ENCODE measurements around the gene ADGRB3.
A peak's percentile ranks its signal among the peaks of the same experiment; 100 is the strongest.

ADGRB3 gene

GRCh38 chr6:68638230-68638900 lies 3.3 kb downstream of the ADGRB3 start:
- peak; percentile 63 for TF ChIP-seq CTCF (IDR thresholded peaks at IDR 0.05; ENCODE audit: low read depth, low read length)
- DNase-seq (ENCODE audit: extremely low read depth, low read depth) = peak; percentile 14

GRCh38 chr6:68639211-68639610 lies 4.1 kb downstream of the ADGRB3 start:
- TF ChIP-seq CTCF (IDR thresholded peaks at IDR 0.05; ENCODE audit: low read depth, low read length) = no peak
- no peak for DNase-seq (ENCODE audit: extremely low read depth, low read depth)

GRCh38 chr6:68639826-68640490 lies 4.9 kb downstream of the ADGRB3 start:
- no peak for DNase-seq (ENCODE audit: extremely low read depth, low read depth)
- TF ChIP-seq CTCF (IDR thresholded peaks at IDR 0.05; ENCODE audit: low read depth, low read length) = no peak

GRCh38 chr6:68640491-68640835 lies 5.4 kb downstream of the ADGRB3 start:
- TF ChIP-seq CTCF (IDR thresholded peaks at IDR 0.05; ENCODE audit: low read depth, low read length) = no peak
- DNase-seq (ENCODE audit: extremely low read depth, low read depth) = no peak

GRCh38 chr6:68641172-68641571 lies 6.1 kb downstream of the ADGRB3 start:
- no peak for DNase-seq (ENCODE audit: extremely low read depth, low read depth)
- no peak for TF ChIP-seq CTCF (IDR thresholded peaks at IDR 0.05; ENCODE audit: low read depth, low read length)

- no peak for TF ChIP-seq CTCF (IDR thresholded peaks at IDR 0.05; ENCODE audit: low read depth, low read length)
- no peak for DNase-seq (ENCODE audit: extremely low read depth, low read depth)
Observed at GRCh38 chr6:68642081-68642480, 7.0 kb downstream of the ADGRB3 start.

- TF ChIP-seq CTCF (IDR thresholded peaks at IDR 0.05; ENCODE audit: low read depth, low read length) = no peak
- no peak for DNase-seq (ENCODE audit: extremely low read depth, low read depth)
Observed at GRCh38 chr6:68642977-68643376, 7.9 kb downstream of the ADGRB3 start.

Data from AG09319 (cell line).